SU-DHL-6 (cell line): ENCODE measurements around the gene FAIM.

Experiments
- H2AFZ ChIP-seq: fragments of 200-600 bp; sonication (generic); 2 replicates; pipeline ENCODE4 v1.6.1; 2014; ENCODE audit warnings: low read depth, mild to moderate bottlenecking, moderate library complexity, mixed read lengths, antibody characterized with exemption, low read length; ENCODE audit not compliant: severe bottlenecking
- H3F3A ChIP-seq: fragments of 200-600 bp; shearing (Covaris generic); 2 replicates; pipeline ENCODE4 v1.6.0; 2016; ENCODE audit warnings: antibody characterized with exemption, mild to moderate bottlenecking; ENCODE audit not compliant: insufficient read depth
- H3K27ac ChIP-seq: fragments of 200-600 bp; sonication (generic); 2 replicates; pipeline ENCODE4 v1.5.1; 2016; ENCODE audit warnings: low read depth, mild to moderate bottlenecking, low read length, moderate library complexity, mixed read lengths
- H3K27me3 ChIP-seq: fragments of 200-600 bp; sonication (generic), shearing (Covaris generic); 2 replicates; pipeline ENCODE4 v1.6.0; 2014; ENCODE audit warnings: mild to moderate bottlenecking, low read length
- H3K36me3 ChIP-seq: fragments of 200-600 bp; sonication (generic); 2 replicates; pipeline ENCODE4 v1.6.1; 2014; ENCODE audit warnings: mild to moderate bottlenecking, low read length, mixed read lengths
- H3K4me2 ChIP-seq: fragments of 300-600, 200-600 bp; shearing (Covaris generic), sonication (generic); 2 replicates; pipeline ENCODE4 v1.6.0; 2014; ENCODE audit warnings: low read length, low read depth, mild to moderate bottlenecking; ENCODE audit not compliant: poor library complexity, severe bottlenecking
- H3K4me3 ChIP-seq: fragments of 200-600 bp; sonication (generic); 2 replicates; pipeline ENCODE4 v1.5.1; 2014; ENCODE audit warnings: antibody characterized with exemption, low read length, mild to moderate bottlenecking, mixed read lengths; ENCODE audit not compliant: insufficient read depth, poor library complexity, severe bottlenecking
- H3K79me2 ChIP-seq: fragments of 200-600 bp; sonication (generic); 2 replicates; pipeline ENCODE4 v1.6.1; 2014; ENCODE audit warnings: mild to moderate bottlenecking, low read length, moderate library complexity; ENCODE audit not compliant: insufficient read depth
- H3K9ac ChIP-seq: fragments of 200-600 bp; sonication (generic); 2 replicates; pipeline ENCODE4 v1.7.0; 2014; ENCODE audit warnings: mild to moderate bottlenecking, low read length
- H3K9me2 ChIP-seq: fragments of 200-600 bp; sonication (generic); replicated peaks from 2 replicates; pipeline ENCODE4 v1.6.1; 2014; ENCODE audit warnings: low read length; ENCODE audit not compliant: insufficient read depth
- H3K9me3 ChIP-seq: fragments of 200-600 bp; sonication (generic); 2 replicates; pipeline ENCODE4 v1.6.1; 2014; ENCODE audit warnings: low read length, mixed read lengths; ENCODE audit not compliant: insufficient read depth
- H4K20me1 ChIP-seq: fragments of 200-600 bp; sonication (generic); 2 replicates; pipeline ENCODE4 v1.6.1; 2014; ENCODE audit warnings: low read depth, mild to moderate bottlenecking, antibody characterized with exemption, low read length, moderate library complexity, mixed read lengths
- CTCF ChIP-seq: fragments of 200-600 bp; sonication (generic); IDR thresholded peaks from one replicate; pipeline ENCODE4 v1.5.1; 2017; ENCODE audit warnings: antibody characterized with exemption, mild to moderate bottlenecking, low read length, moderate library complexity; ENCODE audit not compliant: insufficient read depth, poor library complexity, severe bottlenecking
- EZH2phosphoT487 ChIP-seq: fragments of 200-600 bp; sonication (generic), shearing (Covaris generic); conservative IDR thresholded peaks from 2 replicates; pipeline ENCODE4 v1.6.1; 2018; ENCODE audit warnings: mild to moderate bottlenecking, antibody characterized with exemption, low read length, moderate library complexity, mixed read lengths

FAIM gene

GRCh38 chr3:138646513-138646912 lies 37.9 kb downstream of the FAIM start:
- H3K27ac ChIP-seq: no peak overlapping the region
- H2AFZ ChIP-seq: no peak overlapping the region
- H3K4me2 ChIP-seq: no peak overlapping the region
- H3F3A ChIP-seq: no peaks in the 10 kb centered on the region
- no peaks in the 10 kb centered on the region for H3K9me3 ChIP-seq
- H3K36me3 ChIP-seq: 0 out of 2 replicates have a peak, but pooled peaks cover 9% of the 10 kb centered on the region
- H3K9ac ChIP-seq: no peak overlapping the region
- no peaks in the 10 kb centered on the region for H3K9me2 ChIP-seq
- no peaks in the 10 kb centered on the region for H4K20me1 ChIP-seq
- no peaks in the 10 kb centered on the region for H3K27me3 ChIP-seq
- no peaks in the 10 kb centered on the region for H3K79me2 ChIP-seq
- no peak overlapping the region for H3K4me3 ChIP-seq
- TF ChIP-seq EZH2phosphoT487: no peak
- no peak for TF ChIP-seq CTCF

GRCh38 chr3:138649134-138649533 lies 40.6 kb downstream of the FAIM start:
- Histone ChIP-seq H3K9me2 (no peaks in the 10 kb centered on the region), H3K4me2 (no peak overlapping the region), H3K27me3 (no peaks in the 10 kb centered on the region), H3K27ac (no peak overlapping the region), H3F3A (no peaks in the 10 kb centered on the region), H4K20me1 (no peaks in the 10 kb centered on the region), H3K4me3 (no peak overlapping the region), H3K9ac (no peak overlapping the region), H3K79me2 (no peaks in the 10 kb centered on the region), H3K36me3 (peaks cover 10% of the 10 kb centered on the region; the same call in 1 of the 2 replicates), H2AFZ (no peak overlapping the region), H3K9me3 (no peaks in the 10 kb centered on the region)
- TF ChIP-seq EZH2phosphoT487: no peak
- no peak for TF ChIP-seq CTCF

- H3K36me3 ChIP-seq: peaks cover 12% of the 10 kb centered on the region; the same call in 1 of the 2 replicates
Measured at GRCh38 chr3:138653567-138653966, 45.0 kb downstream of the FAIM start.

More at GRCh38 chr3:138653567-138653966, 45.0 kb downstream of the FAIM start:
- H4K20me1 ChIP-seq: no peaks in the 10 kb centered on the region
- TF ChIP-seq EZH2phosphoT487 (no peak), CTCF (no peak)
- no peak overlapping the region for H3K9ac ChIP-seq
- H3K4me3 ChIP-seq: no peak overlapping the region
- no peaks in the 10 kb centered on the region for H3F3A ChIP-seq
- no peaks in the 10 kb centered on the region for H3K79me2 ChIP-seq
- no peaks in the 10 kb centered on the region for H3K27me3 ChIP-seq
- H3K9me3 ChIP-seq: no peaks in the 10 kb centered on the region
- no peak overlapping the region for H3K27ac ChIP-seq
- no peak overlapping the region for H2AFZ ChIP-seq
- no peak overlapping the region for H3K4me2 ChIP-seq
- no peaks in the 10 kb centered on the region for H3K9me2 ChIP-seq
